HCT116 (cell line): Measurements from ENCODE around the gene TRAPPC12. TPM values are rescaled to one million over a fixed set of nuclear protein-coding genes. Genes with fewer than 3 reads are reported as not detected.

Source experiments
- ATAC-seq: fragments of 200-7000 bp; cut with Tn5 transposase; 2 replicates; pipeline ENCODE4 v1.9.1; 2020; ENCODE audit warnings: mild to moderate bottlenecking, moderate library complexity
- BruUV-seq: library from RNA; stranded (reverse); fragments of 400-500 nt; replicated peaks from 2 replicates; lab custom pipeline; 2021; lab: Mats Ljungman, UMichigan
- CTCF ChIA-PET: fragments of 300-600 bp; sonication (Branson Sonifier 250); formaldehyde crosslinking; loops from one replicate; lab custom pipeline; 2021; ENCODE audit warnings: antibody characterized with exemption; lab: Charles Lee
- POLR2A ChIA-PET: fragments of 300-600, 350-600 bp; sonication (Branson Sonifier 250); formaldehyde crosslinking; loops from one replicate; lab custom pipeline; 2021; ENCODE audit warnings: antibody characterized with exemption; lab: Charles Lee
- RAD21 ChIA-PET, 2 experiments: fragments of 300-600 bp; sonication (Branson Sonifier 250); formaldehyde crosslinking; loops; one replicate each; lab custom pipeline; 2023; ENCODE audit warnings: low total read pairs in 2 of 2; ENCODE audit not compliant: uncharacterized antibody in 2 of 2, unreplicated experiment in 2 of 2, low non-redundant PET in 1 of 2; lab: Charles Lee
- DNase-seq: peaks from one replicate; pipeline ENCODE4 v3.0.0-alpha.2; 2010; ENCODE audit warnings: low read depth, low spot score
- H2AFZ ChIP-seq: fragments of 200-600 bp; shearing (Covaris generic), sonication (generic); 2 replicates; pipeline ENCODE4 v1.6.1; 2017; ENCODE audit warnings: low read depth, mixed run types, mixed read lengths, antibody characterized with exemption, low read length; ENCODE audit not compliant: poor library complexity, severe bottlenecking
- H3K27ac ChIP-seq: 2 replicates; pipeline ENCODE4 v1.5.1; 2012; ENCODE audit warnings: low read depth, low read length
- H3K27me3 ChIP-seq: fragments of 200-600 bp; sonication (generic); 2 replicates; pipeline ENCODE4 v1.6.1; 2016; ENCODE audit warnings: mixed run types, low read length, mixed read lengths; ENCODE audit not compliant: insufficient read depth
- H3K36me3 ChIP-seq, 2 experiments: fragments of 200-500 bp in 1 of 2; fragments of 200-600 bp in 1 of 2; sonication (Bioruptor generic) in 1 of 2; sonication (generic) in 1 of 2; 2 replicates each; pipeline versions ENCODE4 v1.5.1 to v1.6.1; 2014 to 2016; ENCODE audit warnings: low read length in 2 of 2, inconsistent platforms in 1 of 2, mixed read lengths in 1 of 2, mixed run types in 1 of 2; ENCODE audit not compliant: insufficient read depth in 2 of 2, control insufficient read depth in 1 of 2
- H3K4me1 ChIP-seq, 2 experiments: fragments of 200-600 bp in 1 of 2; sonication (generic) in 1 of 2; 2 replicates each; pipeline versions ENCODE4 v1.5.1 to v1.6.1; 2012 to 2017; ENCODE audit warnings: low read length in 2 of 2, inconsistent platforms in 1 of 2, mild to moderate bottlenecking in 1 of 2, mixed read lengths in 1 of 2, mixed run types in 1 of 2, moderate library complexity in 1 of 2; ENCODE audit not compliant: insufficient read depth in 2 of 2, control insufficient read depth in 1 of 2
- H3K4me2 ChIP-seq: fragments of 200-600 bp; sonication (generic); 2 replicates; pipeline ENCODE4 v1.6.1; 2017; ENCODE audit warnings: mixed run types, low read length, mixed read lengths
- H3K4me3 ChIP-seq, 2 experiments: fragments of 200-600 bp in 1 of 2; sonication (generic) in 1 of 2; replicated peaks in 1 of 2; 2 replicates each; pipeline ENCODE4 v1.5.1; 2011 to 2016; ENCODE audit warnings: low read length in 2 of 2, control low read depth in 1 of 2, low read depth in 1 of 2, mild to moderate bottlenecking in 1 of 2, mixed read lengths in 1 of 2, mixed run types in 1 of 2
- H3K79me2 ChIP-seq: fragments of 200-600 bp; sonication (generic); 2 replicates; pipeline ENCODE4 v1.6.1; 2017; ENCODE audit warnings: mild to moderate bottlenecking, mixed run types, low read length, moderate library complexity, mixed read lengths; ENCODE audit not compliant: insufficient read depth
- H3K9ac ChIP-seq: fragments of 200-600 bp; sonication (generic); 2 replicates; pipeline ENCODE4 v1.6.1; 2016; ENCODE audit warnings: low read length, mixed read lengths
- H3K9me2 ChIP-seq: fragments of 200-600 bp; sonication (generic), shearing (Covaris generic); 2 replicates; pipeline ENCODE4 v1.6.1; 2017; ENCODE audit warnings: mixed run types, mild to moderate bottlenecking, moderate library complexity; ENCODE audit not compliant: insufficient read depth
- H3K9me3 ChIP-seq, 2 experiments: fragments of 200-500 bp in 1 of 2; fragments of 200-600 bp in 1 of 2; sonication (Bioruptor generic) in 1 of 2; sonication (generic) in 1 of 2; 2 replicates each; pipeline ENCODE4 v1.6.1; 2014 to 2017; ENCODE audit warnings: low read length in 2 of 2, mixed read lengths in 2 of 2, inconsistent platforms in 1 of 2, low read depth in 1 of 2, mild to moderate bottlenecking in 1 of 2, mixed run types in 1 of 2, moderate library complexity in 1 of 2; ENCODE audit not compliant: control insufficient read depth in 1 of 2, insufficient read depth in 1 of 2
- H4K20me1 ChIP-seq: fragments of 200-600 bp; sonication (generic), shearing (Covaris generic); 2 replicates; pipeline ENCODE4 v1.6.1; 2017; ENCODE audit warnings: mixed run types, mild to moderate bottlenecking, moderate library complexity; ENCODE audit not compliant: insufficient read depth
- CBX3 ChIP-seq: IDR thresholded peaks from 2 replicates; pipeline ENCODE4 v1.6.1; 2012; ENCODE audit warnings: low read depth
- CEBPB ChIP-seq: IDR thresholded peaks from 2 replicates; pipeline ENCODE4 v1.6.1; 2012; ENCODE audit warnings: low read depth
- EGR1 ChIP-seq: IDR thresholded peaks from 2 replicates; pipeline ENCODE4 v1.6.1; 2012; ENCODE audit warnings: low read depth
- ELF1 ChIP-seq: IDR thresholded peaks from 2 replicates; pipeline ENCODE4 v1.6.1; 2012; ENCODE audit warnings: low read depth, borderline replicate concordance
- EZH2 ChIP-seq: fragments of 200-600 bp; sonication (generic); IDR thresholded peaks from 2 replicates; pipeline ENCODE4 v1.6.1; 2017; ENCODE audit warnings: antibody characterized with exemption, mixed run types
- EZH2phosphoT487 ChIP-seq: fragments of 200-600 bp; IDR thresholded peaks from 2 replicates; pipeline ENCODE4 v1.6.1; 2018; ENCODE audit warnings: antibody characterized with exemption, borderline replicate concordance
- JUND ChIP-seq: IDR thresholded peaks from 2 replicates; pipeline ENCODE4 v1.6.1; 2012
- POLR2A ChIP-seq: IDR thresholded peaks from 2 replicates; pipeline ENCODE4 v1.7.0; 2011; ENCODE audit warnings: borderline replicate concordance; ENCODE audit not compliant: insufficient read depth, insufficient read length; ENCODE audit errors: extremely low read depth
- POLR2AphosphoS5 ChIP-seq: IDR thresholded peaks from 2 replicates; pipeline ENCODE4 v1.6.1; 2011; ENCODE audit warnings: mild to moderate bottlenecking, low read depth, low read length, moderate library complexity
- RAD21 ChIP-seq: IDR thresholded peaks from 2 replicates; pipeline ENCODE4 v1.6.1; 2012; ENCODE audit warnings: low read depth, mild to moderate bottlenecking
- SIN3A ChIP-seq: IDR thresholded peaks from 2 replicates; pipeline ENCODE4 v1.6.1; 2012; ENCODE audit warnings: low read depth
- SP1 ChIP-seq: IDR thresholded peaks from 2 replicates; pipeline ENCODE4 v1.6.1; 2012; ENCODE audit warnings: low read depth
- SRF ChIP-seq: IDR thresholded peaks from 2 replicates; pipeline ENCODE4 v1.6.1; 2012; ENCODE audit warnings: low read depth
- YY1 ChIP-seq: IDR thresholded peaks from 2 replicates; pipeline ENCODE4 v1.6.1; 2011; ENCODE audit warnings: low read length, low read depth, moderate library complexity, mild to moderate bottlenecking; ENCODE audit not compliant: insufficient replicate concordance; ENCODE audit errors: extremely low read depth
- ZFX ChIP-seq: fragments of 450-650 bp; IDR thresholded peaks from 2 replicates; pipeline ENCODE4 v1.6.1; 2017
- intact Hi-C: fragments of 100-400 bp; cut with micrococcal nuclease; formaldehyde crosslinking; loops from 2 replicates; pipeline ENCODE4 v1.10.0; 2022
- total RNA-seq: library from RNA; stranded (reverse); gene quantifications from one replicate; pipeline ENCODE4 v1.2.1, GENCODE V29; 2021; ENCODE audit not compliant: unreplicated experiment
- TF ChIP-seq, protein P1 (sequence below): IDR thresholded peaks from 2 replicates; pipeline ENCODE4 v1.6.1; 2012
- TF ChIP-seq, protein P2 (sequence below), 3 experiments: fragments of 200-600 bp in 1 of 3; sonication (generic) in 1 of 3; IDR thresholded peaks in 2 of 3; conservative IDR thresholded peaks in 1 of 3; 2 replicates each; pipeline ENCODE4 v1.5.1; 2012 to 2017; ENCODE audit warnings: low read depth in 2 of 3, low read length in 2 of 3, antibody characterized with exemption in 1 of 3, borderline replicate concordance in 1 of 3, control low read depth in 1 of 3, mild to moderate bottlenecking in 1 of 3, mixed read lengths in 1 of 3, mixed run types in 1 of 3, moderate library complexity in 1 of 3; ENCODE audit not compliant: insufficient read depth in 1 of 3
- TF ChIP-seq, protein P3 (sequence below): IDR thresholded peaks from 2 replicates; pipeline ENCODE4 v1.6.1; 2012; ENCODE audit warnings: low read depth
- TF ChIP-seq, protein P4 (sequence below): IDR thresholded peaks from 2 replicates; pipeline ENCODE4 v1.6.1; 2011; ENCODE audit warnings: mild to moderate bottlenecking, low read length, moderate library complexity; ENCODE audit not compliant: insufficient replicate concordance; ENCODE audit errors: extremely low read depth

The TRAPPC12 gene
- total RNA-seq, 1 experiment from 2014 or later = 47.4 TPM

DNA sequence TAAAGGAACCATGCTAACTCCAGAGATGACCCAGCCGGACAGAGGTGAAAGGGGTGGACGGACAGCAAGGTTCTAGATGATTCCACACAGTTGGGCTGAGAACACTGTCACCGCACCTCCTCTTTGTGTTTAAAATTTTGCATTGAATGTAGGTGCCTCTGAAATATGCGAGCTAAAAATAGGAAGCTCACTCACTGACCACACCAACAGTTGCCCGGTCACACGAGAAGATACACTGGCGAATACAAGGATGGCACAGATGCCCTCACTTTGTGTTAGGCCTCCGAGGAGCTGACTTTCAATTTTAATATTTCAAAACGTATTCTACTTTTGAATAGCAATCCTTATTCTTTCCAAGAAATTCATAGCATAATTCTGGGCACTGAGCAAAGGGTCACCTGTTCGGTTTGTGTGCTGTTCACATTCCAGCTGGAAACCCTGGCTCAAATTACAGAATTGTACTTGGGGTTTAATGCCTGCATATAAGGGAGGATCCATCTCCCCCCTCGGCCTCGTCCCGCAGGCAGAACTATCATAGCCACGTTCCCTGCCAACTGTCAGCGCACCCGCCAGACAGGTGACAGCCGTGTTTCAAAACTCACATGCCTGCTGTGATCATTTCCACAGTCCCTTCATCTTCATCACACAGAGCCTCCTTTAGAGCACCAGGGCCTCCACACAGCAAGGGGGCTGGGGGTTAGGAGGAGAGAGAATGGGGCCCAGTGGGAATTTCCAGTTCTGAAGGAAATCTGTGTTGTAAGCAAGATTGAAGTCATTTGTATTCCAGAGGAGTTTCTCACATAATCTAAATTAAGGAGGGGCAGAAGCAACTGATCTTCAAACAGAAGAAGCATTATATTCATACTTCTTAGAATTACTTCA, 91.6 kb downstream of the TRAPPC12 start:
- Histone ChIP-seq H3K79me2 (no peaks in the 10 kb centered on the region), H2AFZ (no peak overlapping the region), H3K4me2 (no peak overlapping the region), H3K4me1 (no peaks in the 10 kb centered on the region), H4K20me1 (no peaks in the 10 kb centered on the region), H3K27ac (no peak overlapping the region), H3K27me3 (no peaks in the 10 kb centered on the region), H3K4me3 (no peak overlapping the region), H3K9ac (no peak overlapping the region), H3K9me3 (no peaks in the 10 kb centered on the region), H3K36me3 (no peaks in the 10 kb centered on the region; a peak in 1 of 4 replicates), H3K9me2 (no peaks in the 10 kb centered on the region)
- RAD21 ChIA-PET = interaction anchor here in 1 of 2 experiments (0.5 kb wide), 1 partner anchor 89 kb away, joined by 3 read pairs; no protein-coding TSS in a partner anchor
- DNase-seq = no peak
- intact Hi-C loops = no loop called here
- POLR2A ChIA-PET = no interaction called here
- no peak for ATAC-seq
- TF ChIP-seq POLR2AphosphoS5 (no peak), JUND (no peak), EZH2phosphoT487 (no peak), POLR2A (no peak), SIN3A (no peak), SRF (no peak), EGR1 (no peak), ELF1 (no peak), SP1 (no peak), EZH2 (no peak), RAD21 (no peak), ZFX (no peak), YY1 (no peak), CBX3 (no peak), CEBPB (no peak)
- TF ChIP-seq, protein P1, sequence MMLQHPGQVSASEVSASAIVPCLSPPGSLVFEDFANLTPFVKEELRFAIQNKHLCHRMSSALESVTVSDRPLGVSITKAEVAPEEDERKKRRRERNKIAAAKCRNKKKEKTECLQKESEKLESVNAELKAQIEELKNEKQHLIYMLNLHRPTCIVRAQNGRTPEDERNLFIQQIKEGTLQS = no peak
- TF ChIP-seq, protein P2, sequence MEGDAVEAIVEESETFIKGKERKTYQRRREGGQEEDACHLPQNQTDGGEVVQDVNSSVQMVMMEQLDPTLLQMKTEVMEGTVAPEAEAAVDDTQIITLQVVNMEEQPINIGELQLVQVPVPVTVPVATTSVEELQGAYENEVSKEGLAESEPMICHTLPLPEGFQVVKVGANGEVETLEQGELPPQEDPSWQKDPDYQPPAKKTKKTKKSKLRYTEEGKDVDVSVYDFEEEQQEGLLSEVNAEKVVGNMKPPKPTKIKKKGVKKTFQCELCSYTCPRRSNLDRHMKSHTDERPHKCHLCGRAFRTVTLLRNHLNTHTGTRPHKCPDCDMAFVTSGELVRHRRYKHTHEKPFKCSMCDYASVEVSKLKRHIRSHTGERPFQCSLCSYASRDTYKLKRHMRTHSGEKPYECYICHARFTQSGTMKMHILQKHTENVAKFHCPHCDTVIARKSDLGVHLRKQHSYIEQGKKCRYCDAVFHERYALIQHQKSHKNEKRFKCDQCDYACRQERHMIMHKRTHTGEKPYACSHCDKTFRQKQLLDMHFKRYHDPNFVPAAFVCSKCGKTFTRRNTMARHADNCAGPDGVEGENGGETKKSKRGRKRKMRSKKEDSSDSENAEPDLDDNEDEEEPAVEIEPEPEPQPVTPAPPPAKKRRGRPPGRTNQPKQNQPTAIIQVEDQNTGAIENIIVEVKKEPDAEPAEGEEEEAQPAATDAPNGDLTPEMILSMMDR (IDR thresholded peaks at IDR 0.05 in 2 of 3, conservative IDR thresholded peaks at IDR 0.05 in 1 of 3; ENCODE audit: borderline replicate concordance in 1 of 3, insufficient read depth in 1 of 3, low read depth in 2 of 3, low read length in 2 of 3) = no peak
- TF ChIP-seq, protein P3, sequence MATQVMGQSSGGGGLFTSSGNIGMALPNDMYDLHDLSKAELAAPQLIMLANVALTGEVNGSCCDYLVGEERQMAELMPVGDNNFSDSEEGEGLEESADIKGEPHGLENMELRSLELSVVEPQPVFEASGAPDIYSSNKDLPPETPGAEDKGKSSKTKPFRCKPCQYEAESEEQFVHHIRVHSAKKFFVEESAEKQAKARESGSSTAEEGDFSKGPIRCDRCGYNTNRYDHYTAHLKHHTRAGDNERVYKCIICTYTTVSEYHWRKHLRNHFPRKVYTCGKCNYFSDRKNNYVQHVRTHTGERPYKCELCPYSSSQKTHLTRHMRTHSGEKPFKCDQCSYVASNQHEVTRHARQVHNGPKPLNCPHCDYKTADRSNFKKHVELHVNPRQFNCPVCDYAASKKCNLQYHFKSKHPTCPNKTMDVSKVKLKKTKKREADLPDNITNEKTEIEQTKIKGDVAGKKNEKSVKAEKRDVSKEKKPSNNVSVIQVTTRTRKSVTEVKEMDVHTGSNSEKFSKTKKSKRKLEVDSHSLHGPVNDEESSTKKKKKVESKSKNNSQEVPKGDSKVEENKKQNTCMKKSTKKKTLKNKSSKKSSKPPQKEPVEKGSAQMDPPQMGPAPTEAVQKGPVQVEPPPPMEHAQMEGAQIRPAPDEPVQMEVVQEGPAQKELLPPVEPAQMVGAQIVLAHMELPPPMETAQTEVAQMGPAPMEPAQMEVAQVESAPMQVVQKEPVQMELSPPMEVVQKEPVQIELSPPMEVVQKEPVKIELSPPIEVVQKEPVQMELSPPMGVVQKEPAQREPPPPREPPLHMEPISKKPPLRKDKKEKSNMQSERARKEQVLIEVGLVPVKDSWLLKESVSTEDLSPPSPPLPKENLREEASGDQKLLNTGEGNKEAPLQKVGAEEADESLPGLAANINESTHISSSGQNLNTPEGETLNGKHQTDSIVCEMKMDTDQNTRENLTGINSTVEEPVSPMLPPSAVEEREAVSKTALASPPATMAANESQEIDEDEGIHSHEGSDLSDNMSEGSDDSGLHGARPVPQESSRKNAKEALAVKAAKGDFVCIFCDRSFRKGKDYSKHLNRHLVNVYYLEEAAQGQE = no peak
- TF ChIP-seq, protein P4, sequence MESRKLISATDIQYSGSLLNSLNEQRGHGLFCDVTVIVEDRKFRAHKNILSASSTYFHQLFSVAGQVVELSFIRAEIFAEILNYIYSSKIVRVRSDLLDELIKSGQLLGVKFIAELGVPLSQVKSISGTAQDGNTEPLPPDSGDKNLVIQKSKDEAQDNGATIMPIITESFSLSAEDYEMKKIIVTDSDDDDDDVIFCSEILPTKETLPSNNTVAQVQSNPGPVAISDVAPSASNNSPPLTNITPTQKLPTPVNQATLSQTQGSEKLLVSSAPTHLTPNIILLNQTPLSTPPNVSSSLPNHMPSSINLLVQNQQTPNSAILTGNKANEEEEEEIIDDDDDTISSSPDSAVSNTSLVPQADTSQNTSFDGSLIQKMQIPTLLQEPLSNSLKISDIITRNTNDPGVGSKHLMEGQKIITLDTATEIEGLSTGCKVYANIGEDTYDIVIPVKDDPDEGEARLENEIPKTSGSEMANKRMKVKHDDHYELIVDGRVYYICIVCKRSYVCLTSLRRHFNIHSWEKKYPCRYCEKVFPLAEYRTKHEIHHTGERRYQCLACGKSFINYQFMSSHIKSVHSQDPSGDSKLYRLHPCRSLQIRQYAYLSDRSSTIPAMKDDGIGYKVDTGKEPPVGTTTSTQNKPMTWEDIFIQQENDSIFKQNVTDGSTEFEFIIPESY = no peak
- CTCF ChIA-PET = interaction anchor here (0.8 kb wide), 1 partner anchor 9 kb away, joined by 4 read pairs; no protein-coding TSS in a partner anchor
- BruUV-seq = no TSS peak
